Nucleus accumbens (tissue), 56 donors: ENCODE results near the gene DSTN.

Experiments used
- DNase-seq, 56 donors: peaks; one replicate each; lab custom pipeline; 2025; lab: John Stamatoyannopoulos, UW

The DSTN gene

GRCh38 chr20:17646209-17646960 is 76.5 kb downstream of the DSTN start:
- no peak for DNase-seq

DNA sequence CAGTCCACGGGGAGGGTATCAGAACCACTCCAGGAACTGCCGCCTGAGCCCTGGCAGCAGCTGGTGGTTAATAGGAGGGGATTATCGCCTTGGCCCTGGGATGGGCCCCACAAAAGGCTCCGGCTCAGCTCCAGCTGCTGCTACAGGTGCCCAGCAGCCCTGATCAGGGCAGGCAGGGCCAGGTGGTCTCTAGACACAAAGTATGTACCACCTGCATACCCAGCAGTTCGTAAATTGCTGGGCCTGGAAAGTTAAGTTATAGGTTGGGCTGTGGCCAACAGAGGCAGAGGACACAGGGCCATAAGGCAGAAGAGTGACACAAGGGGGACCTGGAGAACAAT is 77.1 kb downstream of the DSTN start:
- no peak for DNase-seq

- DNase-seq: no peak
Measured at GRCh38 chr20:17647391-17648314, 77.8 kb downstream of the DSTN start.

- DNase-seq: peak in 1 of 56 donors; percentile 26
Measured at GRCh38 chr20:17648315-17648646, 78.4 kb downstream of the DSTN start.

- peak in 1 of 56 donors; percentile 27 for DNase-seq
Measured at GRCh38 chr20:17648791-17649730, 79.2 kb downstream of the DSTN start.

DNA sequence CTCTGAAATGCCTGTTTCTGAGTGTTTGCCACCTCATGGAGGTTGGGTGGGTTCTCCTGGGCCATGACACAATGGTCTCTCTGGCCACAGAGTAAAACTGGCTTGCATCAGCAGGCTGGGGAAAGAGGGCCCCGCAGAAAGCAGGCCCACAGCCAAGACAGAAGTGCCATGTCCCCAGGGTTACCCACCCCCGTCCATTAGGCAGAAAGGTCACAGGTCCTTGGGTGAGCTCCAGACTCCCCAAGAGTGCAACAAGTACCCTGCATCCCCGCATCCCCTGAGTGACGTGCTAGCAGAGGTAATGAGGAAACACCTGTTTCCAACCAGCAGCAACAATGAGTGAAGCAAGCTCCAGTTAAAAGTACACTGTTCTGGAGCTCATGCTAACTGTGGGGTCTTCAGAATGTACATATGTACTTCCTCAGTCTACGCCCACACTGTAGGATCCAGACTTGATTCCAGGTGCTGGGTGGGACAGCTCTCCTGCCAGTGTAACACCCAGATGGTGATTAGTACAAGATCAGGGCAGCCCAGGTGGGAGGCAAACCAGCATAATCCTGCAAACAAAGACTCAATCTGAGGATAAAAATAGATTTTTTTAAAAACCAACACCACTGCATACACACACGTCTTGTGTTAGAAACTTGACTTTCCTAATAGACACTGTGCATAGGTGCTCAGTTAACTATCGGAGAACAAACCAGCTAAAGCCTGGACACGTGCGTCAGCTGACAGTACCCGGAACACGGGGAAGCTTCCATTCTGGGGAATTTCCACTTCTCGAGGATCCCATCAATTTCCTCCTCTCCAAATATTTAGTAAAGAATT is 80.6 kb downstream of the DSTN start:
- DNase-seq: no peak

GRCh38 chr20:17651129-17651759 is 81.4 kb downstream of the DSTN start:
- no peak for DNase-seq

DNA sequence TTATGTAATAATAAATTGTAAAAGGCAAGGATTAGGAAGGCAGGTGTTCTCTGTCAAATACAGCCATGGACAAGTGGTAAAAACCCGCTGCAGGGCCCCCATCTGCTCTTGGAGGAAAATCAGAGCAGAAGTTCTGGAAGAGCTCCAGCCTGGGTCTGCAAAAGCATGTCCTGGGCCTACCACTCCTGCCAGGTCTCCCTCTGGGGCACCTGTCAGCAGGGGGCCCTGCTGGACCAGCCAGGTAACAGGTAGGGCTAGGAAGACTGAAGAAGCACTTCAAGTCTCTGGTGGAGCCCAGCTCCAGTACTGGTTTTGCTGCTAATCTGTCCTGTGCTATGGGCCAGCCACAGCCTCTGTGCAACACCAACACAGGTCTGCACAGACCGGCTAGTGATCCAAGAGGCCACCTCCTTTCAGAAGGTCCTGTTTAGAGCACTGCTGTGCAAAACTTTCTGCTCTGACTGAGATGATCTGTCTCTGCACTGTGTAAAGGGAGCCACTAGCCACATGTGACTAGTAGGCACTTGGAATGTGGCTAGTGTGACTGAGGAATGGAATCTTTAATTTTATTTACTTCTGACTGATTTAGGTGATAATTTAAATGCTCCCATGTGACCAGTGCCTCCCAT is 82.0 kb downstream of the DSTN start:
- no peak for DNase-seq

DNA sequence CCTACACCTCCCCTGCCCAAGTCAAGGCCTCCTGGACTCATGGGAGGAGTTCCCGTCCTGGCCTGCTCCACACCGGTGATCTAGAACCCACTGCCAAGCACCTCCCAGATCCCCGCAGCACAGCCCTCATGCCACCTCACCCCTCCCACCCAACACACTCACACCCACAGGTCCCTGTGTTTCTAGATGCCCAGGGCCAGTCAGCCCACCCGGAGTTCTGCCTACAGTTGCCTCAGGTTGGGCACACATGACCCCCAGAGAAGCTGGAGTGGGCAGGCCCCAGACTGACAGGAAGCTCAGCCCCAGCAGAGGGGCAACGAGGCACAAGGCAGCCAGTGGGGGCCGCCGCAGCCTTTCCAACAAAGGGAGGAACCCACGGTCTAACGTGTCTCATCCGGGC is 82.5 kb downstream of the DSTN start:
- DNase-seq: no peak

DNA sequence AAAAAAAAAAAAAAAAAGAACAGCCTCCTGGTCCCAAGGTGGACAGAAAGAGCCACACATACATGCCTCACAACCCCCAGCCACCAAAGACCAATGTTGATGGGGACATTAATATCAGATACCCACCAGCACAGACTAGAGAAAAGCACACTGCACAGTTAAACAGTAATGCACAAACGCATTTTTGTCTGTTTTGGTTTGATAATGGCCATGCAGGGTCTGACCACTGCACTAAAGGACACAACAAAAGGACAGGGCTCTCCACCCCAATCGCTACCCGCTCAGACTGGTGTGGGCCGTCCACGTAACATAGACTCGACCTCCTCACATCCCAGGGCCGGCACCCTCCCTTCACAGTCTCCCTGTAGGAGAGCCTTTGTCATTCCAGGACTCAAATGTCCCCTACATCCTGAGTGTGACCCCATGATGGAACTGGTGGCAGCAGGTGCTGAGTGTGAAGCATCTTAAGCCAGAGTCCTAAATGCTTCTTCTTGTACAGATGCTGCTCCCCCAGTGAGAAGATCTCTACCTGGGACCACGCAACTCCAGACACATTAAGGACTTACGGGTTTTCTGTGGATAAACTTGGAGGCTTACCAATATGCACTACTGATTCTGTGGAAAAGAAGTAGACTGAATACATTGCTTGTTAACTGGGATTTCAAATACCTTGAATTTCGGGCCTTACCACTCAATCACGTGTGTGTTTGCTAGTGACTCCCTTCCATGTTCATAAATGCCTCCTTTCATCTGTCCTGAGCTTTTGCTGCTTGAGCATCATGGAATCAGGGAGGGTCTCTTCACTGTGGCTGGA is 84.2 kb downstream of the DSTN start:
- DNase-seq: no peak

- DNase-seq: peak in 4 of 56 donors; percentile 6 to 55 (median 27)
Measured at GRCh38 chr20:17654649-17655285, 84.9 kb downstream of the DSTN start.

GRCh38 chr20:17655286-17655651 is 85.4 kb downstream of the DSTN start:
- no peak for DNase-seq

GRCh38 chr20:17655865-17656479 is 86.1 kb downstream of the DSTN start:
- DNase-seq: no peak

GRCh38 chr20:17657079-17657825 is 87.4 kb downstream of the DSTN start:
- DNase-seq: no peak

GRCh38 chr20:17657898-17658647 is 88.2 kb downstream of the DSTN start:
- no peak for DNase-seq

DNA sequence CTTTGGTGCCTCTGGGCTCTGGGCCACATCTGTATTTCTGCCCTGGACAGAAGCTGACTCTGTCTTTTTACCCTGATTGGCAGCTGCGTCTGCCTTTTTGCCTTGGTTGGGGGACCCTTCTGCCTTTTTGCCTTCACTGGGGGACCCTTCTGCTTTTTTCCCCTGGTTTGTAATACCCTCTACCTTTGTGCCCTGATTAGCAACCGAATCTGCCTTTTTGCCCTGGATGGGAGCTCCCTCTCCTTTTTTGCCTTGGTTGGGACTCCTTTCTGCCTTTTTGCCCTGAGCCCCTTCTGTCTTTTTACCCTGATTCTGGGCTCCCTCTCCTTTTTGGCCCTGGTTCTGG is 88.7 kb downstream of the DSTN start:
- DNase-seq: no peak
